ENCODE results near the gene MRPL49. TPM values are rescaled to one million over a fixed set of nuclear protein-coding genes. Genes with fewer than 3 reads are reported as not detected.
A peak's percentile ranks its signal among the peaks of the same experiment; 100 is the strongest.

The MRPL49 gene
- total RNA-seq, 4 donors from 2014 or later: 48.0 to 68.5 (median 61.7) TPM

GRCh38 chr11:65114538-65115171 lies 7.5 kb upstream of the MRPL49 start:
- H3K4me1 ChIP-seq: peaks cover 67% of the 10 kb centered on the region
- TF ChIP-seq EP300 (IDR thresholded peaks at IDR 0.05): no peak
- no peak for TF ChIP-seq POLR2AphosphoS5 (IDR thresholded peaks at IDR 0.05)
- TF ChIP-seq CTCF (IDR thresholded peaks at IDR 0.05): no peak
- no peak for TF ChIP-seq POLR2A (IDR thresholded peaks at IDR 0.05)
- H3K4me3 ChIP-seq: no peak overlapping the region
- H3K27ac ChIP-seq: no peak overlapping the region
- no peaks in the 10 kb centered on the region for H3K27me3 ChIP-seq
- WGBS: 78% methylated on average over 4 of the region's 11 CpGs
- peaks cover 16% of the 10 kb centered on the region for H3K36me3 ChIP-seq
- H3K9me3 ChIP-seq: no peaks in the 10 kb centered on the region
- DNase-seq (ENCODE audit: low spot score in 2 of 2): peak in 1 of 2 donors; percentile 76

DNA sequence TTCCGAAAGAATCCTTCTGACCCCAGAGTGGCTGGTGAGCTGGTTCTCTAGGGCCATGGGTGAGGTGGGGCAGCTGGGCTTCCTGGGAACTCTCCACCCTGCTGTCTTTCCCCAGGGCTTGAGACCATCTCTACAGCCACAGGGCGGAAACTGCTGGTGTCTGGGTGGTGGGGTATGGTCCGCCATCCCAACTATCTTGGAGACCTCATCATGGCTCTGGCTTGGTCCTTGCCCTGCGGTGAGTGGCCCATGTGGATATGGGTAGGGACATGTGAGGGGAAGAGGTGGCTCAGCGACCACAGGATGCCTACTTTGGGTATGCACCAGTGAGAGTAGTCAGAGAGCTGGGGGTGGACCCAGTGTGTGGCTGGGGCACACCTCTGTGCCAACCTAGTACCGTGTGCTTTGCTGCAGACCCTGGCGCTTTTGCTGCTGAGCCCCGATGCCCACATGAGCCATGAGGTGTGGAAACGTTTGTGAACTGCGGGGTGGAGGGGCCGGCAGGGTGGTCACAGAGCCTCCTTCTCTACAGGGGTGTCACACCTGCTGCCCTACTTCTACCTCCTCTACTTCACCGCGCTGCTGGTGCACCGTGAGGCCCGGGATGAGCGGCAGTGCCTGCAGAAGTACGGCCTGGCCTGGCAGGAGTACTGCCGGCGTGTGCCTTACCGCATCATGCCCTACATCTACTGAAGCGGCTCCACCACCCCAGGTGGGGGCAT lies 6.6 kb upstream of the MRPL49 start:
- peak; percentile 60 to 63 for DNase-seq (ENCODE audit: low spot score in 2 of 2)
- Histone ChIP-seq H3K4me1 (peaks cover 65% of the 10 kb centered on the region), H3K27me3 (no peaks in the 10 kb centered on the region), H3K4me3 (no peak overlapping the region), H3K36me3 (peaks cover 22% of the 10 kb centered on the region), H3K9me3 (no peaks in the 10 kb centered on the region), H3K27ac (no peak overlapping the region)
- TF ChIP-seq EP300 (IDR thresholded peaks at IDR 0.05): no peak
- TF ChIP-seq POLR2A (IDR thresholded peaks at IDR 0.05): no peak
- TF ChIP-seq CTCF (IDR thresholded peaks at IDR 0.05): no peak
- TF ChIP-seq POLR2AphosphoS5 (IDR thresholded peaks at IDR 0.05): no peak
- WGBS: 89% methylated on average over 12 of the region's 21 CpGs

- Histone ChIP-seq H3K36me3 (peaks cover 24% of the 10 kb centered on the region), H3K9me3 (no peaks in the 10 kb centered on the region), H3K4me1 (peaks cover 64% of the 10 kb centered on the region), H3K27ac (peak overlapping the region; percentile 92), H3K4me3 (peak overlapping the region; percentile 91), H3K27me3 (no peaks in the 10 kb centered on the region)
- no peak for TF ChIP-seq POLR2AphosphoS5 (IDR thresholded peaks at IDR 0.05)
- no peak for TF ChIP-seq CTCF (IDR thresholded peaks at IDR 0.05)
- no peak for TF ChIP-seq POLR2A (IDR thresholded peaks at IDR 0.05)
- TF ChIP-seq EP300 (IDR thresholded peaks at IDR 0.05): no peak
- DNase-seq (ENCODE audit: low spot score in 2 of 2): peak; percentile 66 to 79
- 9% methylated on average over 34 of the region's 68 CpGs for WGBS
Measured at GRCh38 chr11:65116370-65117205, 5.5 kb upstream of the MRPL49 start.

- Histone ChIP-seq H3K27ac (peak within 1 kb of the TSS; percentile 92), H3K4me1 (peaks cover 57% of the 10 kb centered on the region), H3K9me3 (no peaks in the 10 kb centered on the region), H3K4me3 (peak within 1 kb of the TSS; percentile 91), H3K36me3 (peaks cover 24% of the 10 kb centered on the region), H3K27me3 (no peaks in the 10 kb centered on the region)
- no peak for TF ChIP-seq EP300 (IDR thresholded peaks at IDR 0.05)
- peak in 1 of 2 donors; percentile 23 for TF ChIP-seq POLR2A (IDR thresholded peaks at IDR 0.05)
- peak; percentile 91 to 95 for TF ChIP-seq CTCF (IDR thresholded peaks at IDR 0.05)
- TF ChIP-seq POLR2AphosphoS5 (IDR thresholded peaks at IDR 0.05): peak in 2 of 3 donors; percentile 21 to 80
- peak; percentile 100 for DNase-seq (ENCODE audit: low spot score in 2 of 2)
- WGBS: 1% methylated on average over 27 of the region's 89 CpGs
Measured at GRCh38 chr11:65117206-65118096, 4.7 kb upstream of the MRPL49 start, which contains the start of gene ZNHIT2. Gene ZNHIT2, minus strand, starts transcription at chr11:65117701. Its CDS starts 48 bp downstream, at chr11:65117653.
